GM18909 (cell line): ENCODE results near the gene KDM5B.
"Not testable (repeated sequence)": the region's sequence is repeated elsewhere in the genome, so short reads cannot be mapped to it uniquely, and the experiment has no call there.

Experiments used
- ATAC-seq: cut with Tn5 transposase; IDR thresholded peaks from one replicate; pipeline ENCODE4 v1.9.1; 2021; ENCODE audit warnings: mild to moderate bottlenecking; ENCODE audit not compliant: unreplicated experiment, poor library complexity

KDM5B gene

GRCh38 chr1:202723046-202723445, 85.2 kb downstream of the KDM5B start:
- not testable (repeated sequence) for ATAC-seq

DNA sequence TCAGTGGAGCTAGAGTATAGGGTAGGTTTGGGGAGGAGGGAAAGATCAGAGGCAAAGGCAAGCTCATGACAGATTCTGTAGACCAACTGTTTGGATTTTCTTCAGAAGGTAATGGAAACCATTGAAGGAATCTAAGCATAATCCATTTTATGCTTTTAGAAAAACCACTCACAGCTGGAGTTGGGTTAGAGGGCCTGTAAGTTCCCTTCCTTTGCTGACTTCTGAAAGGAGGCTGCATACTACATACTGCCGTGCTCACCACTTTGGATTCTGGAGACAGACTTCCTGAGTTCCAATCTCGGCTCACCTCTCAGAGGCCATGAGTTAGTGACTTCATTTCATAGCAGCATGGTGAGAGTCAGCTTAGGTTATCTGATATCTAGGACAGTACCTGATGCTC, 91.6 kb downstream of the KDM5B start:
- ATAC-seq, result no peak

GRCh38 chr1:202714202-202714601, 94.0 kb downstream of the KDM5B start:
- not testable (repeated sequence) for ATAC-seq

DNA sequence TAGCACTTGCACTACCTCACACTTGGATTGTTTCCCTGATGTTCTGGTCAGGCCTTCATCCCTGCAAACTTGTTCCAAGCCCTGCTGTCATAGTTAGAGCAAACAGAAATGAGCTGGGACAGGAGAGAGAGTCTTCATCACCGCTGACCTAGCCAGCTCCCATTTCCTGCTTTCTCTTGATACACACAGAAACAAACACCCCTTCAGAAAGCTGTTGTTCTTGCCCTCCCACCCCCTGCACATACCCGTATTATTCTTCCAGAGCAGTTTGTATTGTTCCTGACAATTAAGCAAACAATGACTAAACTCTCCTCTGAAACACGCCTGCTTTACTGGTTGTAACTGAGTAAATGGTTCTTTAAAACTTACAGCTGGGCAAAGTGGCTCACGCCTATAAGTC, 95.1 kb downstream of the KDM5B start:
- no peak for ATAC-seq

GRCh38 chr1:202711949-202712635, 96.1 kb downstream of the KDM5B start:
- no peak for ATAC-seq

DNA sequence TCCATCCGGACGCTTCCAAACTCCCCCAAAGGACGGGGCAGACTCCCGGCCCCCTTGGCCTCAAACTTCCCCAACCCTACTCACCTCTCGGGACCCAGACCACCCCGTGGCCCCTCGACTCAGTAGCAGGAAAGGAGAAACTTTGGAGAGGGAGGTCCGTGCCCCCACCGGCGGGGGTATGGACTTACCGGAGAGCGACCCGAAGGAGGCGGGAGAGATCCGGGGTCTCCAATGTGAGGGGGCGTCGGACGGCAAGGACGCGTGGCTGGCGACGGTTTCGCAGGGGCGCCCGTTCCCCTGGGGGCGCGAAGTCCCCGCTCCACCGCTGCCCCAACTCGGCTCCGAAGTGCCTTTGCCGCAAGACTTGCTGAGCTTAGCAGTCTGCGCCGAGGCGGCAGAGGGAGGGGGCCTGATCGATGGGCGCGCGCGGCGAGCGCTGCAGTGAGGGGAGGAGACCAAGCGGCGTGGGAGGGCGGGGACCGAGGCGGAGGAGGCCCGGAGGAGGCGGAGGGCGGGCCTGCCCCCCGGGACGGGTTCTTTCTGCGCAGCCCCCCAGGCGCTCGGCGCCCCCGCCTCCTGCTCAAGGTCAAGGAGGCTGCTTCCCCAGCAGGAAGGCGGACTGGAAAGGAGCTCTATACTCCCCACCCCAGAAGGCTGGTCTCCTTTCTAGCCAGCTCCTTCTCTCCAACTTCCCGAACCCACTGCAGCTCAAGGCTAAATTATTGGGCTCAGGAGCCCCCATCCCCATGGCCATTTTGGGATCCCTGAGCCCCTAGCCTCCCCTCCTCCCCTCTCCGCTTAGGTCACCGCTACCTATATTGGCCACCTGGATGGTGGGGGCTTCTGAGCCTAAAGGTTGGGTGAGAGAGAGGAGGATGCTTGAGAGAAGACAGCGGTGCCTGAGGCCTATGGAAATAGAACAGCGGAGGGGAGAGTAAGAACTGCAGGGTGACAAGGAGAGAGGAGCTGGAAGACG, 97.9 kb downstream of the KDM5B start, which contains the start of gene SYT2:
SYT2 (minus strand) TSS at position 385 of the 976 bp plus-strand sequence. CDS start 104,682 bp downstream, outside the sequence.
- ATAC-seq, result no peak

DNA sequence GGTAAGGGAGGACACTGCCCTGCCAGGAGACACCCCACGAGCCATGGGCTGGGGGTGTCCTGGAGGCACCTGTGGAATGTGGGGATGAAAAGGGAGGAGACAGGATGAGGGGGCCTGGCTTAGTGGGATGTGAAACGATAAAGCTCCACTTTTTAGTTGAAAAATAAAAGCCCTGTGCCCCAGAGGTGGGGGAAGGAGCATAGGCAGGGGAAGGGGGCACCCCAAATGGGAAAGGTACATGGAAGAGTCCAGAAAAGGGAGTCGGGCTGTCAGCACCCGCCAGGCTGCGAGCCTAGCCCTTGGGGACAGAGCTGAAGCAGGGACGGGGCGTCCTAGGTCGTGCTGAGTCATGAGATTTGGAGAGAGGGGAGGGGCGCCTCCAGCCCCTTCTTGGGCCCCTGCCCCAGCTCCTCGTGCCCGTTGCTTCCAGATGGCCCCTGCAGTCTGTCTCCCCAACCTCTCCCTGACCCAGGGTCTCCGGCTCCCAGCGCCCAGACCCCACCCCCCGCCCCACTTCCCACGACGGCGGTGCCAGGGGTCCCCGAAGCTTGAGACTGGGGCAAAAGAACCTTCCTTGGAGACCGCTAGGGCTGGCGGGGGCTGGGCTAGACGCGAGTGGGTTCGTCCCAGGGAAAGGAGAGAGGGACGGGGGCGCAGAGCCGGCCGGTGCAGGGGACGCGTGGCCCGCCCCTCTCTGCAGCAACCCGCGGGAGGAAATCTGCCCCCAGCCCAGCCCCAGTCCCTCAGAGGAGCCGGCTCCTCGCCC, 98.8 kb downstream of the KDM5B start:
- ATAC-seq, result no peak

GRCh38 chr1:202708456-202709275, 99.6 kb downstream of the KDM5B start:
- no peak for ATAC-seq

- no peak for ATAC-seq
Measured at GRCh38 chr1:202706851-202707250, 101.4 kb downstream of the KDM5B start.

GRCh38 chr1:202704601-202705000, 103.6 kb downstream of the KDM5B start:
- ATAC-seq, result no peak

GRCh38 chr1:202703191-202703590, 105.0 kb downstream of the KDM5B start:
- no peak for ATAC-seq

DNA sequence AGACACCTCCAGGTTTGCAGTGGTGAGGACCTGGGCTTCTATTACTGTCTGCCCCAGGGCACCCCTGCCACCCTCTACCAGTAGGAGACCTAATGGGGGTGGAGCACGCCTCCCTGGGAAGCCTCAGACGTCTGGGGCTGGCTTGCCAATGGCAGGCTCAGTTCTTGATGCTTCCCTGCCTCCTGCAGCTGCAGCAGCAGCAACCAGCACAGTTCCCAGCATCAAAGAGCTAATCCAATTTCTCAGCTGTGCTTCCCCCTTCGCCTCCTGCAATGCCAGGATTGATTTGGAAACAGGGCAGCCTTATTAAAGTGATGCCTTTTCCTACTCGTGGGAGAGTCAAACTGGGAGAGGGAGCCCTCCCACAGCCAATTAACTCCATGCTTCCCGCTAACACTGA, 106.1 kb downstream of the KDM5B start:
- no peak for ATAC-seq

GRCh38 chr1:202701200-202701599, 107.0 kb downstream of the KDM5B start:
- no peak for ATAC-seq

GRCh38 chr1:202700061-202700460, 108.2 kb downstream of the KDM5B start:
- ATAC-seq, result no peak

- no peak for ATAC-seq
Measured at GRCh38 chr1:202698276-202698675, 109.9 kb downstream of the KDM5B start.

- no peak for ATAC-seq
Measured at GRCh38 chr1:202697038-202697437, 111.2 kb downstream of the KDM5B start.

- no peak for ATAC-seq
Measured at GRCh38 chr1:202694314-202694713, 113.9 kb downstream of the KDM5B start.

GRCh38 chr1:202692959-202693555, 115.2 kb downstream of the KDM5B start:
- no peak for ATAC-seq

GRCh38 chr1:202691816-202692215, 116.4 kb downstream of the KDM5B start:
- ATAC-seq, result no peak
